Trophoblast cell (in vitro differentiated cells and primary cell): ENCODE data around the gene BPIFA1.

Experiments
- DNase-seq, 2 donors: peaks; one replicate each; pipeline ENCODE4 v3.0.0-alpha.2; 2016
- H2AFZ ChIP-seq: 2 replicates; pipeline ENCODE4 v1.6.1; 2013; ENCODE audit warnings: low read length, moderate library complexity, mild to moderate bottlenecking; ENCODE audit not compliant: insufficient read depth, poor library complexity
- H2AK5ac ChIP-seq: 2 replicates; pipeline ENCODE4 v1.6.1; 2013; ENCODE audit warnings: mild to moderate bottlenecking, low read length
- H2BK120ac ChIP-seq: 2 replicates; pipeline ENCODE4 v1.6.1; 2013; ENCODE audit warnings: low read length, mild to moderate bottlenecking, moderate library complexity; ENCODE audit not compliant: insufficient read depth, poor library complexity
- H2BK12ac ChIP-seq: 2 replicates; pipeline ENCODE4 v1.6.1; 2013; ENCODE audit warnings: mild to moderate bottlenecking, low read length, moderate library complexity
- H2BK5ac ChIP-seq: 2 replicates; pipeline ENCODE4 v1.6.1; 2013; ENCODE audit warnings: low read length, low read depth, moderate library complexity, mild to moderate bottlenecking; ENCODE audit not compliant: poor library complexity
- H3K14ac ChIP-seq: 2 replicates; pipeline ENCODE4 v1.6.1; 2013; ENCODE audit warnings: mild to moderate bottlenecking, low read length
- H3K18ac ChIP-seq: 2 replicates; pipeline ENCODE4 v1.6.1; 2013; ENCODE audit warnings: mild to moderate bottlenecking, low read length
- H3K23ac ChIP-seq: 2 replicates; pipeline ENCODE4 v1.6.1; 2013; ENCODE audit warnings: low read length
- H3K27ac ChIP-seq: 2 replicates; pipeline ENCODE4 v1.5.1; 2013; ENCODE audit warnings: low read depth, mild to moderate bottlenecking, inconsistent platforms, low read length, moderate library complexity
- H3K27me3 ChIP-seq: 2 replicates; pipeline ENCODE4 v1.6.1; 2013; ENCODE audit warnings: inconsistent platforms, mild to moderate bottlenecking, low read length, moderate library complexity; ENCODE audit not compliant: insufficient read depth
- H3K36me3 ChIP-seq, 2 experiments: 1 replicate in 1 of 2; 2 replicates in 1 of 2; pipeline ENCODE4 v1.6.1; 2013; ENCODE audit warnings: low read length in 2 of 2, mild to moderate bottlenecking in 2 of 2, moderate library complexity in 1 of 2; ENCODE audit not compliant: insufficient read depth in 2 of 2, control insufficient read depth in 1 of 2
- H3K4ac ChIP-seq: 2 replicates; pipeline ENCODE4 v1.6.1; 2013; ENCODE audit warnings: low read depth, mild to moderate bottlenecking, low read length, moderate library complexity
- H3K4me1 ChIP-seq, 2 experiments: 1 replicate in 1 of 2; 2 replicates in 1 of 2; pipeline ENCODE4 v1.6.1; 2013; ENCODE audit warnings: low read length in 2 of 2, mild to moderate bottlenecking in 2 of 2, moderate library complexity in 1 of 2; ENCODE audit not compliant: insufficient read depth in 2 of 2, control insufficient read depth in 1 of 2
- H3K4me2 ChIP-seq: 2 replicates; pipeline ENCODE4 v1.6.1; 2013; ENCODE audit warnings: inconsistent platforms, mild to moderate bottlenecking, low read length, moderate library complexity
- H3K4me3 ChIP-seq: 2 replicates; pipeline ENCODE4 v1.5.1; 2013; ENCODE audit warnings: mild to moderate bottlenecking, low read depth, low read length, inconsistent platforms
- H3K79me1 ChIP-seq: one replicate; pipeline ENCODE4 v1.6.1; 2013; ENCODE audit warnings: low read length
- H3K79me2 ChIP-seq: 2 replicates; pipeline ENCODE4 v1.6.1; 2013; ENCODE audit warnings: low read length, mild to moderate bottlenecking; ENCODE audit not compliant: control insufficient read depth, insufficient read depth, poor library complexity
- H3K9ac ChIP-seq: 2 replicates; pipeline ENCODE4 v1.6.1; 2013; ENCODE audit warnings: mild to moderate bottlenecking, low read length
- H3K9me3 ChIP-seq: 2 replicates; pipeline ENCODE4 v1.6.1; 2013; ENCODE audit warnings: low read depth, mild to moderate bottlenecking, control low read depth, inconsistent platforms, low read length; ENCODE audit not compliant: insufficient read depth
- H4K12ac ChIP-seq: 2 replicates; pipeline ENCODE4 v1.6.1; 2013; ENCODE audit warnings: low read depth, mild to moderate bottlenecking, low read length, moderate library complexity
- H4K8ac ChIP-seq: 2 replicates; pipeline ENCODE4 v1.6.1; 2013; ENCODE audit warnings: low read depth, mild to moderate bottlenecking, low read length, moderate library complexity
- H4K91ac ChIP-seq: one replicate; pipeline ENCODE4 v1.6.1; 2013; ENCODE audit warnings: low read depth, mild to moderate bottlenecking, low read length, moderate library complexity
- WGBS: extraction: QIAGEN DNeasy Blood & Tissue Kit; methylation state at CpG from one replicate; pipeline ENCODE4 v1.1.7; 2013; ENCODE audit warnings: missing lambda C conversion rate; ENCODE audit not compliant: insufficient read length, insufficient coverage; ENCODE audit errors: extremely low coverage; 5-methylcytosine and 5-hydroxymethylcytosine counted together

The BPIFA1 gene

DNA sequence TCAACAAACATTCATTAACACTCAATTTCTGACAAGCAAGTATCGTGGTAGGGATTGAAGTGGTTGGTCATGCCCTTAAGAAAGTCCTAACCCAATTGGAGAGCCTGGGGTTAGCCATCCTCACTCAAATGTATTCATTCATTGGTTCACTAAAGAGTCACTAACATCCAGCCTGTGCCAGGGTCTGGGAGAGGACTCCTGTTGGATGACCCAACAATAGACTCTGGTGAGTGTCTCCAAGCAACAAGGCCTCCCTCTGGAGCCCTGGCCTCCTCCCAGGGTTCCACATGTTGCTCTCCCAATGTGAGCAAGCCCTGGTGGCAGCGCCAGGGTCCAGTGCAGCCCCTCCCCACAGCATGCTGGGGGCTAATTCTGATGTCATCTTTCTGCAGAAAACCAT lies 18.7 kb upstream of the BPIFA1 start, which contains the start of gene BPIFA3:
Gene BPIFA3 (plus strand): TSS at position 301 of the 400 bp plus-strand sequence. CDS start 185 bp downstream, outside the sequence.
- DNase-seq = no peak
- Histone ChIP-seq H3K27ac (no peak within 1 kb of the TSS), H3K14ac (no peak within 1 kb of the TSS), H2BK120ac (no peak within 1 kb of the TSS), H3K36me3 (no peaks in the 10 kb centered on the region), H3K27me3 (no peaks in the 10 kb centered on the region), H2AFZ (no peak within 1 kb of the TSS), H3K4ac (no peak within 1 kb of the TSS), H3K18ac (no peak within 1 kb of the TSS), H4K8ac (no peak within 1 kb of the TSS), H3K9ac (no peak within 1 kb of the TSS), H4K91ac (no peak within 1 kb of the TSS), H2BK5ac (no peak within 1 kb of the TSS), H3K79me1 (no peaks in the 10 kb centered on the region), H2AK5ac (no peak within 1 kb of the TSS), H3K4me2 (no peak within 1 kb of the TSS), H3K9me3 (no peaks in the 10 kb centered on the region), H3K4me1 (no peaks in the 10 kb centered on the region), H2BK12ac (no peak within 1 kb of the TSS), H3K23ac (no peak within 1 kb of the TSS), H3K79me2 (no peaks in the 10 kb centered on the region), H4K12ac (no peak within 1 kb of the TSS), H3K4me3 (no peak within 1 kb of the TSS)
- no CpG with 5 or more reads among the region's 2 CpGs for WGBS

DNA sequence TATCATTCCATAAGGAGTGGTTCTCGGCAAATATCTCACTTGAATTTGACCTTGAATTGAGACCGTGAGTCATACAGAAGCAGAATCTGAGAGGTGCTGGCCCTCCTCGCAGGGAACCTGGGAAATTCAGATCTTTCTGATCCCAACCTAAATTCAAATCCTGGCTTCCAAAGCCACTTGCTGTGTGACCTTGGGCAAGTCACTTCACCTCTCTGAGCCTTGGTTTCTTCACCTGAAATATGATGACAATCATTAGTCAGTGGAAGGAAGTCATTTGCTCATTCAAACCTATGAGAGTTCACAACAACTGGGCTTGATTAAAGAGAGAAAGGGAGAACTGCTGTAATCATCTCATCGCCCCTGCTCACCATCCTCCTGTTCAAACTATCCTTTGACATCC lies 11.4 kb upstream of the BPIFA1 start:
- H4K91ac ChIP-seq = no peak overlapping the region
- no peak overlapping the region for H3K4me3 ChIP-seq
- H3K9me3 ChIP-seq = no peaks in the 10 kb centered on the region
- no peak overlapping the region for H3K23ac ChIP-seq
- no peaks in the 10 kb centered on the region for H3K79me2 ChIP-seq
- no peak overlapping the region for H3K4me2 ChIP-seq
- H4K8ac ChIP-seq = no peak overlapping the region
- no peak overlapping the region for H2AFZ ChIP-seq
- H3K27me3 ChIP-seq = no peaks in the 10 kb centered on the region
- no peak overlapping the region for H2BK5ac ChIP-seq
- no peaks in the 10 kb centered on the region for H3K4me1 ChIP-seq
- no peaks in the 10 kb centered on the region for H3K79me1 ChIP-seq
- no CpG with 5 or more reads among the region's 4 CpGs for WGBS
- DNase-seq = no peak
- no peak overlapping the region for H3K27ac ChIP-seq
- H4K12ac ChIP-seq = no peak overlapping the region
- H3K36me3 ChIP-seq = no peaks in the 10 kb centered on the region
- no peak overlapping the region for H2AK5ac ChIP-seq
- no peak overlapping the region for H3K18ac ChIP-seq
- no peak overlapping the region for H3K14ac ChIP-seq
- no peak overlapping the region for H3K9ac ChIP-seq
- H2BK12ac ChIP-seq = no peak overlapping the region
- no peak overlapping the region for H3K4ac ChIP-seq
- H2BK120ac ChIP-seq = no peak overlapping the region

DNA sequence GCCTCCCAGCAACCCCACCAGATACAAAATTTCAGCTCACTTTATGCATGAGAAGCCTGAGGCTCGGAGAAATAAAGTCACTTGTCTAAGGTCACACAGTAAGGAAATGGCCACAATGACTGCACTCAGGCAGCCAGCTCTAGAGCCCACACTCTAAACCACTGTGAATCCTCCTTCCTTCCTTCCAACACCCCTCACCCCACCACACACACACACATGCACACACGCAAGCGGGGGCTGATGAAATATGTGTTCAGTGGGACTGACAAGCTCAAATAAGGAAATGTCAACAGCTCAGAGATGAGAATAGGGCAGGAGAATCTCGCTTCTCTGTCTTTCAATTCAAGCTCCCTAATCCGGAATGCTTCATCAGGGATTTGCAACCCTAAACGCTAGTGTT lies 6.0 kb upstream of the BPIFA1 start:
- Histone ChIP-seq H3K4me1 (no peaks in the 10 kb centered on the region), H3K4me3 (no peak overlapping the region), H3K4me2 (no peak overlapping the region), H3K18ac (no peak overlapping the region), H3K36me3 (no peaks in the 10 kb centered on the region), H2BK12ac (no peak overlapping the region), H3K14ac (no peak overlapping the region), H3K9me3 (no peaks in the 10 kb centered on the region), H3K23ac (no peak overlapping the region), H4K12ac (no peak overlapping the region), H4K8ac (no peak overlapping the region), H3K79me2 (no peaks in the 10 kb centered on the region), H3K9ac (no peak overlapping the region), H3K79me1 (no peaks in the 10 kb centered on the region), H2BK5ac (no peak overlapping the region), H2AK5ac (no peak overlapping the region), H3K27ac (no peak overlapping the region), H3K4ac (no peak overlapping the region), H2BK120ac (no peak overlapping the region), H2AFZ (no peak overlapping the region), H3K27me3 (no peaks in the 10 kb centered on the region), H4K91ac (no peak overlapping the region)
- no peak for DNase-seq
- WGBS = no CpG with 5 or more reads among the region's 6 CpGs

DNA sequence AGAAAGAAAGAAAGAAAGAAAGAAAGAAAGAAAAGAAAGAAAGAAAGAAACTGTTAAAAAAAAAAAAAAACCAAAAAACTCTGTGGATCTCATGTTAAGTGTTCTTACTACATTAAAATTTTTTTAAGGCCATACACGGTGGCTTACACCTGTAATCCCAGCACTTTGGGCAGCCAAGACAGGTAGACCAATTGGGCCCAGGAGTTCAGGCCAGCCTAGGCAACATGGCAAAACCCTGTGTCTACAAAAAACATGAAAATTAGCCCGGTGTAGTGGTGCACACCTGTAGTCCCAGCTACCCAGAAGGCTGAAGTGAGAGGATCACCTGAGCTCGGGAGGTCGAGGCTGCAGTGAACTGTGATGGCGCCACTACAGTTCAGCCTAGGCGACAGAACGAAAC lies 4.6 kb upstream of the BPIFA1 start:
- Histone ChIP-seq H2BK12ac (no peak overlapping the region), H3K18ac (no peak overlapping the region)

More for the DNA sequence above, 4.6 kb upstream of the BPIFA1 start:
- H3K4me1 ChIP-seq = no peaks in the 10 kb centered on the region
- no peak overlapping the region for H2BK120ac ChIP-seq
- H3K9me3 ChIP-seq = no peaks in the 10 kb centered on the region
- H3K36me3 ChIP-seq = no peaks in the 10 kb centered on the region
- no peak overlapping the region for H3K27ac ChIP-seq
- H2AFZ ChIP-seq = no peak overlapping the region
- H3K23ac ChIP-seq = no peak overlapping the region
- no peaks in the 10 kb centered on the region for H3K79me1 ChIP-seq
- no peaks in the 10 kb centered on the region for H3K79me2 ChIP-seq
- no peak overlapping the region for H2AK5ac ChIP-seq
- H3K4ac ChIP-seq = no peak overlapping the region
- H2BK5ac ChIP-seq = no peak overlapping the region
- H4K91ac ChIP-seq = no peak overlapping the region
- no peak overlapping the region for H3K9ac ChIP-seq
- WGBS = no CpG with 5 or more reads among the region's 7 CpGs
- H4K12ac ChIP-seq = no peak overlapping the region
- DNase-seq = no peak
- no peaks in the 10 kb centered on the region for H3K27me3 ChIP-seq
- no peak overlapping the region for H3K4me3 ChIP-seq
- H4K8ac ChIP-seq = no peak overlapping the region
- no peak overlapping the region for H3K14ac ChIP-seq
- no peak overlapping the region for H3K4me2 ChIP-seq
